Measurements from ENCODE around the gene THEM5.

THEM5 gene

DNA sequence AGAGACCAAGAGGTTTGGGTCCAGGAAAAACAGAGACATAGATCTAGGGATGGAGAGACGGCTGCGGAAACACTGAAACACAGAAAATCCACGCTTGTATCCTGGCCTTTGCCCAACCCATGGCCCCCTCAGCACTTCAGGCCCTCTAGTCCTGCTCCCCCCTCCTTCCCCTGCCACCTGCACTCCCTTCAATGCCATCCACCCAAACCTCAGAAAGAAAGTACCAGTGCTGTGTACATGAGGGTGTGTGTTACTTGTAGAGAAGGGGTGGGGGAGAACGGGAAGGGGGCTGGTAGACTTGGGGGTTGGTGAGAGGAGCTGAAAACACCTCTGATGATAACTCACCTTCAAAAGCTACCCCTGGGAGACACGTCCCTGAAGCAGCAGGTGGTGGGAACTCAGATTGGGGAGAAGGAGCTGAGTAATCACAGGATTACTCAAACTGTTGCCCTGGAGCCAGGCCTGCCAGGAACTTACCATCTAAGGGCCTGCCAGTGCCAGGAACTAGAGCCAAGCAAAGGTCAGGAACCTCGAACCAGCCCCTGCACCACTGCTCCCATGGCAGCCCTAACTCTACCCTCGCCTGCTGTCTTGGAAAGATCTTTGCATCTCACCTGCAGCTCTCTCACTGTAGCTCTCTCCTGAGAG lies 33.4 kb downstream of the THEM5 start:
- DNase-seq (ENCODE audit: low read depth in 2 of 2) = no peak

DNA sequence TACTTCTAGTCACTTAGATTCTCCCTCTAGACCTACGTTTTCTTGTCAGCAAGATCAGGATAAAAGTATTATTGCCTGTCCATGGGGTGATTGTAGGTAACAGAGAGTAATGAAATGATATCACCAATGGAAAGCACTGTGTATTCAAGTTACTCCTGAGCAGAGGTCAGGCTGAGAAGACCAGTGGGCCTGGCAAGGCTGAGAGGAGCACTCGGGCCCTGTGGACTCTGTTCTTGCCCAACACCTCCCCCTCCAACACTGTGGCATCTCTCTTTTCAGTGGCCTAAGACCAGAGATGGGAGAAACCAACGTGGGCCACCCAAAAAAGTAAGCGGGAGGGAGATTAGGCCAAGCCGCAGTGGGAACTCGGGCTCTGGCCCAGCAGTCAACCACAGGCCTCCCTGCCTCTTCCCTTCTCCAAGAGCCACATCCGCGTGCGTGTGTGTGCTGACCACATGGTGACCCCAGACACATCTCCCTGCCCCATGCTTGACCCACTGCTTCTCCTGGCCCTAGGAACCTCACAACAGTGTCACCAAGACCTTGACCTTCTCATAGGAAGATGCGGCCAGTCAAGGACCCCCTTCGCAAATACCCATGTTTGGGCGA lies 34.2 kb downstream of the THEM5 start:
- no peak for DNase-seq (ENCODE audit: low read depth in 2 of 2)

DNA sequence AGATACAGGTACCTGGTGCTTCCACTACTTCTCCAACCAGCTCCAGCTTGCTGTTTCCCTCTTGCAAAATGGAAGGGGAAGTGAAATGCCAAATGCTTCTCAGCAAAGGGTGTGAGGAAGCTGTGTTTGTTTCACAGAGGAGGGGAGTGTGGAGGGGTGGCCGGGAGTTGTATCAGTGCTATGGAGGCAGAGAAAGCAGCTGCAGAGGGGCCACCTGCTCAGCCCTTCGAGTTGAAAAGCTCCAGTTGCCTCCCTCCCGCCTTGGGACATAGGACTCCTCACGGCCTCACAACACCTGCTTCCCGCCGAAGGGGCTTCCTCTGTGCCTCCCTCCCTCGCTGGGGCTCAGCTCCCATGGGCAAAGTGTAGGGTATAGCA lies 36.2 kb downstream of the THEM5 start:
- DNase-seq (ENCODE audit: low read depth in 2 of 2) = no peak

DNA sequence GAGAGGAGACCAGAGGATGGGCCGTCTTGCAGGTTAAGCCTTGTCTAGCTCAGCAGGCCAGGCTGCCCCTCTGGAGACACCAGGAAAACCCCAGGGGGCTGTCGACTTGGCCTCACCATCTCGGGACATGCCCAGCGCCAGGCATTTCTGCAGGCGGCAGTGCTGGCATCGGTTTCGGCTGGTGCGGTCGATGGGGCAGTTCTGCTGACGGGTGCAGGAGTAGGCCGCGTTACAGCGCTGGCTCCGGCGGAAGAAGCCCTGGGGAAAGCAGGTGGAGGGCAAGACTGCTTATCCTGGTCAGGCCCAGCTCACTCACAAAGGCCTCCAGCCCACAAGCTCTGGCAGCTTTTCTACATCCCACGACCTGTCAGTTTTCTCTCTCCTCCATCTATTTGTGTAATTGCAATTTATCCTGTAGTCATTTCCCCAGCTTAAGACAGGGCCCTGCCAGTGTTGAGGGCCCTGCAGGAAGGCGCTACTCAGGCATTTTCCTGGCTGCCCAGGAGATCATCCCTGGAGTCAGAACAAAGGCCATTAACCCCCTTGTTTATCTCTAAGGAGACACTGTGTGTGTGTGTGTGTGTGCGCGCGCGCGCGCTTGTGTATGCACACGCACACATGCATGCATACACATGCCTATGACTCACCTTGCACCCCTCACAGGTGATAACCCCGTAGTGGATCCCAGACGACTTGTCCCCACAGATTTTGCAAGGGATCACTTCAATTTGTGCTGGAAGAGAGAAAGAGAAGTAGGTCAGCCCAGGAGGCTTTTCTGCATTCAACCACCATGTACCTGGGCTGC lies 36.8 kb downstream of the THEM5 start:
- DNase-seq (ENCODE audit: low read depth in 2 of 2) = no peak

DNA sequence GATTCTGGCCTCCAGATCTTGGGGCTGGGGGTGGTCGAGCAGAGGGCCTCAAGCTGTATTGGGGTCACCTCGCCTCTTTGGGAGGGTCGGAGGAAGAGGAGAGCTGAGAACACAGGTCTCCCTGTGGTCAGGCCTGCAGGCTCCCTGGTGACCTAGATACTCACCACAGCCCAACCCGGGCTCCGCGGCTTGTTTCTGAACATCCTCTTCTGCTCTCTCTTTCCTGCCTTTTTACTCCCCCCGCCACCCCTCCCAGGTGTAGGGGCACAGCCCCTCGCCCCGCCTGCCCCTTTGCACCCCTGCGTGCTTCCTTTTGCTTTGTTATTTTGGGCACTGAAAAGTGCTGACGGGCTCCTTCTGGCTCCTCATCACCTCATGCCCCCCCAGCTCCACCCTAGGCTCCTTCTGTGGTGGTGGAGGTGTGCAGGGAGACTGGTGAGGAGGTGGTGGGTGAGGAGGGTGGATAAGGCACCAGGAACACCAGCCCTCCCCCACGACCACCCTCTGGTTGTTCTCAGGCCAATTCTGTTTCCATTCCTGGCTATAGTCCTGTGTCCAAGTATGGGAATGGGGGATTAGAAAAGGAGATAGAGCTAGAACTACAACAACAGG lies 37.7 kb downstream of the THEM5 start:
- DNase-seq (ENCODE audit: low read depth in 2 of 2) = no peak

DNA sequence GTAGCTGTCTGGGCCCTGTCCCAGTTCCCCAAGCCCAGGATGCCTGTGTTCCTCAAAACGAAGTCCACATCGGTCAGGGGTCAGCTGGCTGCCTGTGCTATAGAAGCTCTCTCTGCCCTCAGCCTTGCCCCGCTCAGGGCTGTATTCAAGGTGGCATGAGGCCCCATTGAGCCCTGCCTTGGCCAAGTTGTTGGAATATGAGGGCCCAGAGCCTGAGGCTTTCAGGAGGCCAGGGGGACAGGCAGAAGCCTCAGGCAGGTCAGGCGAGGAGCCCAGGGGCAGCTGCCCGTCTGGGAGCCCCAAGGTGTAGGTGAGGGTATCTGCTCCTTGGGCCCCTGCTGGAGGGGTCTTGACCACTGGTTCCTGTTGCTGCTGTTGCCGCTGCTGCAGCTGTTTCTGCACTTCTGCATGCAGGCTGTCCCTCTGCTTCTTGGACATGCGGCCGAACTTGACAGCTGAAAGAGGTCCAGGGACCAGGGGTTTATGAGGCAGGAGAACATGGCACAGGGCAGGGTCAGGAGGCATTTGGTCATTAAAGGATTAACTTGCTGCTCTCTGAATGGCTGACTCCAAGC lies 38.5 kb downstream of the THEM5 start:
- DNase-seq (ENCODE audit: low read depth in 2 of 2) = no peak

DNA sequence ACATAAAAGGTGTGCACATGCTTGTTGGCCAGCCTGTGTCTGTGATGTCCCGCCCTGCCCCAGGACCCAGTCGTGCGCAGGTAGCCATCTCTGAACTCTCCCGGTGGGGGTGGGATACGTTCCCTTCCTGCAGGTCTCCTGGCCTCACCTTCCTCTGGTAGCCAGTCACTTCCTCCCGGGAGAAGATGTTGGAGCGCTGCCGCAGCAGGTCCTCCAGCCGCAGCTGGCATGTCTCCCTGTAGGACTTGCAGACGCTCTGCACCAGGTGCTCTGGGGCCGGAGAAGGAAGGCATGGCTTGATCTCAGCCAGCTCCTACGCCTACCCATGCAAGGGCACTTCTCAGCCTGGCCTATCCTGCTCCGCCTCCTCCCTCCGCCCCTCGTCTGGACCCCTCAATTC lies 39.1 kb downstream of the THEM5 start:
- DNase-seq (ENCODE audit: low read depth in 2 of 2) = no peak

DNA sequence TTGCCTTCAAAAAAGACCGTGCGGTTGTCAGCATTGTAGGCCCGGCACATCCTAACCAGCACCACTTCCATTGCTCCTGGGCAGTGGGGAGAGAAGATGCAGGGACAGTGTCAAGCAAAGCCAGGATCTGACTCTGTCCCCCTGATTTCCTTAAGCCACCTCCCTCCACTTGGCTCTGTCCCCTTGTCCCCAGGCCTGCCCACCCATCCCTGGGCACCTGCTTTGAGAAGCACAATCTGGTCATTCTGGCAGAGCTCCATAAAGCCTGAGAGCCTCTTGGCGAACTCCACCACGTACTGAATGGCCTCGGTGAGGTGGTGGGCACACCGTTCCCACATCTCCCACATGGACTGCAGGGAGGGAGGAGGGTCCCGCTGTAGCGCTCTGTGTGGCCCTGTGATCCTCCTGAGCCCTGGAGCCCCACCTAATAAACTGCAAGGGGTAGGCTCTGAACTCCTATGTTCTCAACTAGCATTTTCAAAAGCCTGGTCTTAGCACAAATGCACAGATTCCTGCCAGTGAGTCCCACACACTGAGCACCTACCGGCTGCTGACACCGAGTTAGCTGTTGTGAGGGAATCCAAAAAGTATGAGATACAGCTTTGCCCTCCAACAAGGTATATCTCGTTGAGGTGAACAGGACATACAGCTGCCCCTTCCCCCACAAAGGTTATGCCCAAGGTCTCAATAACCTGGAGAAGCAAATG lies 40.1 kb downstream of the THEM5 start:
- no peak for DNase-seq (ENCODE audit: low read depth in 2 of 2)

DNA sequence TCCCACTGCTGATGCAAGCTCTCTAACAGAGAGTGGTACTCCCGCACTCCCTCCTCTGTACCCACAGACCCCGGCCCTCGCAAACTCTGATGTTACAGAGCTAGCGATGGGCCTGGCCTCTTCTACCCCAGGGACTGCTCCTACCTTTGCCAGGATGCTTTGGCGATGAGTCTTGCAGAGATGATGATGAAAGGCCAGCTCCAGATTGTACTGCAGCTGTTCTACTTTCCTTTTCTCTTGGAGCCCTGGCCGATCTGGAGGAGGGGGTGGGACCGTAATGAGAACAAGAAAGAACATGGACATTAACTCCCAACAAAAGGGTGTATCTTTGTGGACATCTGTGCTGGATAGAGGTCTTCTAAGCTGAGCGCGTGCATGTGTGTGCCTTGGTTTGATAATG lies 42.3 kb downstream of the THEM5 start:
- DNase-seq (ENCODE audit: low read depth in 2 of 2) = no peak

DNA sequence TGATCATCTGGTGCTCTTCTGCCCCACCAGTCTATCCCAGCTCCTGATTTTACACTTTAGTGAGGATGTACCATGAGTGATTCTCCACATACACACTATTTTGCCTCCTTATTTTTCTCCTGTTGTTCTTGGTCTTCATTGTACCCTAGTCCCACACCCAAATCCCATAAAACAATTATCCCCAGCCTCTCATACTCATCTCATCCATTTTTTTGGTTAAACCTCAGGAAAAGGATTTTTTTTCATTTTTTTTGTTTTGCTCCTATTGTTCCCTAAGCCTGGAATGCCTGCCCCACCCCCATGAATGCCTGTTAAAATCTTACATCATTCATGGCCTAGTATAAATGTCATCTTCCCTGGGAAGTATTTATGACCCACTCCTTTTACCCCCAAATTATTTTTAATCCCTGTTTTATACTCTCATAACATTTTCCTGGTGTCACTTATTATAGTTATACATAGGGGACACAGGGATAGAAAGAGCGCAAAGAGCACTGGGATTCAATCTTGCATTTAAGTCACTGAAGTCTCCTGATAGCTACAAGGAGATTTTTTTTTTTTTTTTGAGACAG lies 43.4 kb downstream of the THEM5 start:
- no peak for DNase-seq (ENCODE audit: low read depth in 2 of 2)

DNA sequence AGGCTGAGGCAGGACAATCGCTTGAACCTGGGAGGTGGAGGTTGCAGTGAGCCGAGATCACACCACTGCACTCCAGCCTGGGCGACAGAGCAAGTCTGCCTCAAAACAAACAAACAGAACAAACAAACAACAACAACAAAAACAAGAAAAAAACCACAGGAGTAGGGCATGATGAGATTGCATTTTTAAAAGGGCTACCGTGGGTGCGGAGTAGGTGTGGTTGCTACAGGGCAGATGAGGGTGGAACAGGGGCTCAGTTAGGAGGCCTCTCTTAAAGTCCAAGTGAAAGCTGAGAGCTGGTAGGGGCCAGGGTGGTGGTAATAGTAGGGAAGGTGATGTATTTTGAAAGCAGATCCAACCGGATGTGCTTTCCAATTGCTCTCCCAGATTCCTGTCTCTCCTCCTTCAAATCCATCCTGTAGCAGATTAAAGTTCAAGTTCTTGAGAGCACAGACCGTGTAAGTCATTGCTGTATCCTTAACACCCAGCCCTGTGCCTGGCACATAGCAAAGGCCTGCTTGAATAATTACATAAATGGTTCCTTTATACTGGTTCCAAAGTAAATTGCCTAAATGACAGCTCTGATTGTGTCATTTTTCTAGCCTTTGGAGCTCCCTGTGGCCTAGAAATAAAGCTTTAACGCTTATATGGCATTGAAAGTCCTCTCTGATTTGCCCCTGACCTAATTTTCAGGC lies 44.1 kb downstream of the THEM5 start:
- no peak for DNase-seq (ENCODE audit: low read depth in 2 of 2)

DNA sequence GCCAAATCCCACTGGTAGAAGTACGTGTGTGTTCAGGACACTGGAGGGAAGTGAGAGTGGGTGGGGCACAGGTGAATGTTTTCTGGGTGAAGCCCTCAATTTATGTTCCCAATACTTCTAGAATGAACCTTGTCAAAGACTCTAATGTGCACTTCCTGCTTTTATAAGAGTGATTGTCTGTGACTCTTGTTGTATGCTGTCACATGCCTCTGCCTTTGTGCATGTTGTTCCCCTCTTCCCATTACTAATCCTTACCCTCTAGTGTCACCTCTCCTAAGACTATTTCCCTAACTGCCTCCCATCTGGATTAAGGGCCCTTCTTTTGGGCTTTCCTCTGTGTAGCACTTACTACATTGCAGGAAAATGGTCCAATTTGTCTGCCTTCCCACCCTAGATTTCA lies 45.7 kb downstream of the THEM5 start:
- no peak for DNase-seq (ENCODE audit: low read depth in 2 of 2)

DNA sequence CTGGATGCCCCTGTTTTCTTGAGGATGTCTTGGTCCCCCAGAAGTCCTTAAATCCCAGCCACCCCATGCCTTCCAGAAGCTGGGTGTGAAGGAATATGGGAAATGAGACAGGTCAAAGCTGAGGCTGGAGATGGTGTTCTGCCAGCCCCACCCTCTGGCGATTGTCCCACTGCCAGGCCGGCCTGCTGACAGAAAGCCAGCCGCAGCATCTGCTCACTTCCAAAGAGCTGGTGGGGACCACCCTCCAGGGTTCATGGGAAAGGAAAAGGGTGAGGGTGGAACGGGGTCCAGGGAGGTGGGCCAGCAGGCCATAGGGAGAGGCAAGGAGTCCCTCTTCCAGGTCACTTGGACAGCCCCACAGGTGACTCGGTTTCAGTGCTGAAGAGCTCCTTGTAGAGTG lies 46.4 kb downstream of the THEM5 start:
- DNase-seq (ENCODE audit: low read depth in 2 of 2) = no peak

DNA sequence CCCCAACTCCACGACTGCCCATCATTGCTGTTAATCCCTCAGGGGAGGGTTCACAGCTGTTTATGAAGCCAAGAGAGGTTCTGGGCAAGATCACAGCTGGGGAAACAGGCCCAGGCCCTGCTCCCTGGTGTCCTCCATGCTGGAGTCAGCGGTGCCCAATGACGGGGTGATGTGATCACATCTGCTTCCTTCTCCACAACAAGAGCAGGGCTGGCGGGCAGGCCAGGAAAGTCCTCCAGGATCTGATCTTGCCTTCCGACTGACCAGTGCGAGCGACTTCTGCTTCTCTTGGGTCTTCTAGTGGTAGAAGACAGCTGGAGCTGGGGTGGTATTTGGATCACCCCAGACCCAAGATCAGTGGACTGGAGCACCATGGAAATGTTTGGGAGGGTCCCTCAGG lies 47.3 kb downstream of the THEM5 start:
- DNase-seq (ENCODE audit: low read depth in 2 of 2) = no peak

DNA sequence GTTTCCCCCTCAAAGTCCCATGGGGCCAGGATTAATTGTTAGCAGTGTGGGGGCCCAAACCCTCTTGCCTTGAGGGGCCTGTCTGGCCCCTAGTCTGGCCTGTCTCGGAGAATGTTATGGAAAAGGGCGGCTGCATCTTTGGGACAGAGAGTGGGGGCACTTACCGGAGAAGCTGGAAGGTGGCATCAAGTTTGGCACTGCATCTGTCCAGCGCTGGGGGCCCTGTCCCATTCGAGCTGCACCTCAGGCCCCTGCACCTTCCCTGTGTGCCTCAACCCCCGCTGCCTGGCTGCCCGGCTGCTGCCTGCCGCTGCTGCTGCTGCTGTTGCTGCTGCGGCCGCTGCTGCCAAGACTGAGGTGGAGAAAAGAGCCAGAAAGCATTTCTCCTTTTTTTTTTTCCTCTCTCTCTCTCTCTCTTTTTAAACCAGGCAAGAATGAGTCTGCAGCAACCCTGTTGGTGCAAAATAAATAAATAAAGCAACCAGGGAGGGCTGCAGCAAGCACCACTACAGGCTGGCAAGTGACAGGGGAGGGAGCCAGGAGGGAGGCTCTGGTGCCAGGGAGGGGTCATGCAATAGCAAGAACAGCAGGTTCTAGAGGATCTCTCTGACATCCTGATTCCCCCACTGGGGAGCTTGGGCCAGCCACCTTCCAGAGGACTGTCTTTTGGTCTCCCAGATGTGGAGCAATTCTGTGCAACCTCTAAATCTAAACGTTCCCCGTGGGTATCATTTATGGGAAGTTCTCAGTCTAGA lies 48.3 kb downstream of the THEM5 start, which contains the start of gene LINGO4:
Gene LINGO4 (minus strand): TSS at position 354 of the 755 bp plus-strand sequence. CDS start 2,715 bp downstream, outside the sequence.
- DNase-seq (ENCODE audit: low read depth in 2 of 2) = no peak

DNA sequence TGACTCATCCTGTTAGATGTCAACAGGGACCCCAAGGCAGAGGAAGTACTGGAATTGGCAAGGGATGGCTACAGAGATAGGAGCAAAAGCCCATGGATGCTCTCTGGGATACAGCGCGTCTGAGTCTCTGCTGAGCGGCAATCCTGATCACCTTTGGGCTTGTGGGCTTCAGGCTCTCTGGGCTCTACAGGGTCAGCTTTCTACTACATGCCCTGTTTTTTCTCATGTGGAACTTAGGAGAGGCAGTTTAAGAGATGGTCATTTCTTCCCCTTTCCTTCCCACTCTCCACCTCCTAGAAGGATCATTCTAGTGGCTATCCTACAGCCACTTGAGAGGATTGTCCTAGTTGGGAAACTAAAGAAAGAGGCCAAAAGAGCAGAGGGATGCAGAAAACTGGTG lies 49.6 kb downstream of the THEM5 start:
- DNase-seq (ENCODE audit: low read depth in 2 of 2) = no peak

DNA sequence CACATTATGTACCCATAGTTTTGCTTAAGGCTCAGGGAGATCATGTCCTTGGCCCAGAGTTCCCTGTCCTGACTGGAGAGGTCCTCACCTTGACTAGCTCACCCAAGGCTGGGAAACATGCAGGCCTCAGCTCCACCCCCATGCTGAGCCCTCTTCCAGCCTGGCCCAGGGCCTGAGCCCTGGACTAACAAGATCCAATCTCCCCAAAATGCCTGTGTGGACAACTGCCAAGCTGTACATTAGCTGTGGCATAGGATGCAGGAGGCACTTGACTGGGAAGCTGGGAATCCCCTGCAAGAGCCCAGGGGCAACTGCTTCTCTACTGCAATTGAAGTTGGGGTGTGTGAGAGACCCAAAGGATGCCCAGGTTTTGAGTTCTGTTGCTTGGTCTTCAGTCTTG lies 50.3 kb downstream of the THEM5 start:
- DNase-seq (ENCODE audit: low read depth in 2 of 2) = no peak

DNA sequence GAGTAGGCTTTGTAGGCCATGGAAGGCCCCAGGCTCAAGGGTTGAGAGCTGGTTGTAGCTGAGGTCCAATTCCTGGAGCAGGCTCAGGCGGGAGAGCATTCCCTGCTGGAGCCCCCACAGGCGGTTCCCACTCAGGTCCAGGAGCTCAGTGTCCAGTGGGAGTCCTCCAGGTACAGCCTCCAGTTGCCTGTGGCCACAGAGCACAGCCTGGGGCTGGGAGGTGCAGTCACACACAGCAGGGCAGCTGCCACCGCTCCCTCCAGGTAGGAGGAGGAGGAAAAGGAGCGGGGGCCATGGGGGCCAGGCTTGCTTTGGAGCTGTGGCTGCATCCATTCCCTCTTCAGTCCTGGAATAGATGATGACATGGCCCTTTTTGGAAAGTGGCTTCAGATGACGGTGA lies 51.1 kb downstream of the THEM5 start:
- DNase-seq (ENCODE audit: low read depth in 2 of 2) = no peak

DNA sequence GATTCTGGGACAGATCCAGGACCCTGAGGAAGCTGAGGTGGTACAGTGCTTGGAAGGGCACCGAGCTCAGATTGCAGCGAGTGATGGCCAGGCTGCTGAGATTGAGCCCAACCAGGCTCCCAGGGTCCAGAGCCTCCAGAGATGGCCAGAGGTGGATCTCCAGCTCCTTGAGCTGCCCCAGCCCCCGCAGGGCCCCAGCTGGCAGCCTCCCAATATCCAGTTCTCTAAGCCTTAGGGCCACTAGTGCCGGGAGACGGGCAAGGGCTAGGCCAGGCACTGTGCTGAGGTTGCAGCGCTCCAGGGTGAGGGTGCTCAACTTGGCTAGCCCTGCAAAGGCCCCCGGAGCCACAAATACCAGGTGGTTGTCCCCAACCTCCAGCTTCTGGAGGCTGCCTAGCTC lies 51.7 kb downstream of the THEM5 start:
- DNase-seq (ENCODE audit: low read depth in 2 of 2) = no peak

DNA sequence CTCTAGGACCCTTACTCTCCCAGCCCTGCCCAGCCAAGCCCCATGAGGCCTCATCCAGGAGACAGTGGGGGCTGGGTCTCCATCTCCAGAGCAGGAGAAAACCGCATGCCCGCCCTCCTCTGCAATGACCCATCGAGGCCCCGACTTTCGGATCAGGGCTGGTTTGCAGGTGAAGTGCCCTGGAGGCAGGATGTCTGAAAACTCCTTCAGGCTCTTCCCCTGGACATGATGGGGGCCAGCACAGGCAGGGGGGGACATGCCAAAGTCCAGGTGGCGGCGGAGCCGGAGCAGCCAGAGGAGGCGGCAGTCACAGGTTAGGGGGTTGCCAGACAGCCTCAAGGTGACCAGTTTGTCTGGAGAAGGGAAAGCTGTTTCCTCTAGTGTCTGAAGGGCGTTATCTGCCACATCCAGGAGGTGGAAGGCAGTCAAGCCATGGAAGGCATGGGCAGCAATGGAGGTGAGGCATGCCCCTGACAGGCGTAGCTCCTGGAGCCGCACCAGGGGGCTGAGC lies 52.1 kb downstream of the THEM5 start:
- DNase-seq (ENCODE audit: low read depth in 2 of 2) = no peak
